ENCODE measurements around the gene PNISR.
"Not testable (repeated sequence)": the region's sequence is repeated elsewhere in the genome, so short reads cannot be mapped to it uniquely, and the experiment has no call there.

Gene PNISR, protein sequence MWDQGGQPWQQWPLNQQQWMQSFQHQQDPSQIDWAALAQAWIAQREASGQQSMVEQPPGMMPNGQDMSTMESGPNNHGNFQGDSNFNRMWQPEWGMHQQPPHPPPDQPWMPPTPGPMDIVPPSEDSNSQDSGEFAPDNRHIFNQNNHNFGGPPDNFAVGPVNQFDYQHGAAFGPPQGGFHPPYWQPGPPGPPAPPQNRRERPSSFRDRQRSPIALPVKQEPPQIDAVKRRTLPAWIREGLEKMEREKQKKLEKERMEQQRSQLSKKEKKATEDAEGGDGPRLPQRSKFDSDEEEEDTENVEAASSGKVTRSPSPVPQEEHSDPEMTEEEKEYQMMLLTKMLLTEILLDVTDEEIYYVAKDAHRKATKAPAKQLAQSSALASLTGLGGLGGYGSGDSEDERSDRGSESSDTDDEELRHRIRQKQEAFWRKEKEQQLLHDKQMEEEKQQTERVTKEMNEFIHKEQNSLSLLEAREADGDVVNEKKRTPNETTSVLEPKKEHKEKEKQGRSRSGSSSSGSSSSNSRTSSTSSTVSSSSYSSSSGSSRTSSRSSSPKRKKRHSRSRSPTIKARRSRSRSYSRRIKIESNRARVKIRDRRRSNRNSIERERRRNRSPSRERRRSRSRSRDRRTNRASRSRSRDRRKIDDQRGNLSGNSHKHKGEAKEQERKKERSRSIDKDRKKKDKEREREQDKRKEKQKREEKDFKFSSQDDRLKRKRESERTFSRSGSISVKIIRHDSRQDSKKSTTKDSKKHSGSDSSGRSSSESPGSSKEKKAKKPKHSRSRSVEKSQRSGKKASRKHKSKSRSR

DNA sequence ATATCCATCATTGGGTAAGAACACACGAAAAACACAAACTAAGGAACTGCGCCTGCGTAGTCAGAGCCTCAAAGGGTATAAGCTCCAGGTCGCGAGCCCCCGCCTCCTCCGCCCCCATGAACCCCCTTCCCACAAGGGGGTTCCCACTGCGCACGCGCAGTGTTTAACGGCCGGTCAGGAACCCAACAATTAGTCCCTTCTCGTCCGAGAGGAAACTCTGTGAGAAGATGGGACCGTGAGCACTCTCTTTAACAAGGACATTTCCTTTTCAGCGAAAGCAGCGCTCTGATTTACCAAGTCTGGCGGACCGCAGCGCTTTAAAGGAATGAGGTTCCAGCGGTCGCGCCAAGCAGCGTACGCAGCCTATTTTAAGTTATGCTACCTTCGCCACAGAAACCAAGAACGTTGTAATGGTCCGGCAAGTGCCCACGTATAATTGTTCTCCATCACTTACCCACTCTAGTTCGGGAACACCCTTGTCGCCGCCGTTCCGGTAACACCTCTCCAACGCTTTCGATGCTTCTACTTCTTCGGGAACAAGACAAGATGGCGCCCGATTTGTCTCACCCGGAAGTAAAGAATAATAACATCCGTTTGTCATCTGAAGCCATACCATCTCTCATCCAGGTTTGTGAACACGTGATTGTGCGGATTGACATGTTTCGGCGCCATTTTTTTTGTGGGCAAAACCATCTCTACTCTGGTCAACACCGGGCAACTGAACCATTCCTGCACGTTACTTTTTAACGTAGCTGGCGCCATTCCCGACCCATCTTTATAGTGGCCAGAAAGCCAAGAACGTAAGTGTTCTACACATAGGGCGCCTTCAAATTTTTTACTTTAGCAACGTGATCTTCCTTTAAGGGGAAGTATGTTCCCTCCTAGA lies at the start of gene PNISR:
TSS of gene PNISR (minus strand) at position 548 of the 886 bp plus-strand sequence. CDS start 10,649 bp downstream, outside the sequence.
- H3K4me3 ChIP-seq (IDR thresholded peaks at IDR 0.05; ENCODE audit: insufficient read depth, low read depth, low read length), result no peak within 1 kb of the TSS
- peak within 1 kb of the TSS; percentile 90 for H3K27ac ChIP-seq
- peaks cover 46% of the 10 kb centered on the region for H3K79me2 ChIP-seq (ENCODE audit: insufficient read depth, low read depth)
- H2AFZ ChIP-seq (ENCODE audit: low read depth), result peak within 1 kb of the TSS; percentile 75
- H3K4me1 ChIP-seq (ENCODE audit: low read depth, poor library complexity, severe bottlenecking), result peaks cover 26% of the 10 kb centered on the region
- H4K20me1 ChIP-seq (ENCODE audit: insufficient read depth), result peaks cover 4% of the 10 kb centered on the region; the same call in 1 of the 2 replicates
- H3K4me2 ChIP-seq, result peak within 1 kb of the TSS; percentile 88
- no peaks in the 10 kb centered on the region for H3K27me3 ChIP-seq (ENCODE audit: insufficient read depth, low read depth)
- TF ChIP-seq, protein P1, sequence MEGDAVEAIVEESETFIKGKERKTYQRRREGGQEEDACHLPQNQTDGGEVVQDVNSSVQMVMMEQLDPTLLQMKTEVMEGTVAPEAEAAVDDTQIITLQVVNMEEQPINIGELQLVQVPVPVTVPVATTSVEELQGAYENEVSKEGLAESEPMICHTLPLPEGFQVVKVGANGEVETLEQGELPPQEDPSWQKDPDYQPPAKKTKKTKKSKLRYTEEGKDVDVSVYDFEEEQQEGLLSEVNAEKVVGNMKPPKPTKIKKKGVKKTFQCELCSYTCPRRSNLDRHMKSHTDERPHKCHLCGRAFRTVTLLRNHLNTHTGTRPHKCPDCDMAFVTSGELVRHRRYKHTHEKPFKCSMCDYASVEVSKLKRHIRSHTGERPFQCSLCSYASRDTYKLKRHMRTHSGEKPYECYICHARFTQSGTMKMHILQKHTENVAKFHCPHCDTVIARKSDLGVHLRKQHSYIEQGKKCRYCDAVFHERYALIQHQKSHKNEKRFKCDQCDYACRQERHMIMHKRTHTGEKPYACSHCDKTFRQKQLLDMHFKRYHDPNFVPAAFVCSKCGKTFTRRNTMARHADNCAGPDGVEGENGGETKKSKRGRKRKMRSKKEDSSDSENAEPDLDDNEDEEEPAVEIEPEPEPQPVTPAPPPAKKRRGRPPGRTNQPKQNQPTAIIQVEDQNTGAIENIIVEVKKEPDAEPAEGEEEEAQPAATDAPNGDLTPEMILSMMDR (conservative IDR thresholded peaks at IDR 0.05; ENCODE audit: low read depth, low read length), result no peak
- H3K9ac ChIP-seq, result peak within 1 kb of the TSS; percentile 80
- no peaks in the 10 kb centered on the region for H3K36me3 ChIP-seq (ENCODE audit: insufficient read depth)

DNA sequence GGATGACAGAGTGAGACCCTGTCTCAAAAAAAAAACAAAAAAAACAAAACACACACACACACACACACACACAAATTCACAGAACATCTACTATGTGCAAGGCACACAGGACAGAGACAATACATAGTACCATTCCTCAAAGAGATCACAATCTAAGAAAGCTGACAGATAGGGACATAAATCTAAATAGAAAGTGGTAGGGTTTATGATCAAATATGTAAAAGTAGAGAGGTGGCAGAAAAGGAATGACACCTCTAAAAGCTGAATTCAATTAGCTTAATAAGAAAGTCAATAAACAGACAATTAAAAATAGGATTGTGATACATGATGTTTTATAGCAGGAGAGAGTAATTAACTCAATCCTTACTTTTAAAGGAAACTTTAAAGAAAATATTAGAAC lies 48.6 kb upstream of the PNISR start:
- Histone ChIP-seq H3K27me3 (ENCODE audit: insufficient read depth, low read depth) (no peaks in the 10 kb centered on the region), H3K4me1 (ENCODE audit: low read depth, poor library complexity, severe bottlenecking) (no peaks in the 10 kb centered on the region), H3K9ac (no peak overlapping the region), H2AFZ (ENCODE audit: low read depth) (no peak overlapping the region), H4K20me1 (ENCODE audit: insufficient read depth) (no peaks in the 10 kb centered on the region), H3K36me3 (ENCODE audit: insufficient read depth) (no peaks in the 10 kb centered on the region), H3K4me2 (no peak overlapping the region), H3K4me3 (IDR thresholded peaks at IDR 0.05; ENCODE audit: insufficient read depth, low read depth, low read length) (no peak overlapping the region), H3K27ac (no peak overlapping the region), H3K79me2 (ENCODE audit: insufficient read depth, low read depth) (no peaks in the 10 kb centered on the region)
- TF ChIP-seq, protein P1 (conservative IDR thresholded peaks at IDR 0.05; ENCODE audit: low read depth, low read length), result no peak

DNA sequence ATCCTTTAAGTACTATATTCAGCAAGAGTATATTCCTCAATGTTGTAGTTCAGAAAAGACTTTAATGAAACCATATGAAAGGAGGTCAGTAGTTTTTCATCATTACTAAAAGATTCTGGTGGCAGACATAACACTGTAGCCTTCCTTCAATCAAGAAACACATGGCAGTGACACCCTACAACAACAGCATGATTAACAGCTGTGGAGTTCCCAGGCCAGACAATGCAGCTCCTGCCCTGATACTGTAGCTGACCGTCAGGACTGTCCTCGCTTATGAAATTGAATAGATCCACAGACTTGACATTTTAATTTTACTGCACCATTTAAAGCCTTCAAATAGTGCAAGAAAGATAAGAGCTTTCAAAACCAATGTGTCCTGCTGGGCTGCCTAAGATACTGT lies 46.5 kb upstream of the PNISR start:
- Histone ChIP-seq H4K20me1 (ENCODE audit: insufficient read depth) (no peaks in the 10 kb centered on the region), H3K79me2 (ENCODE audit: insufficient read depth, low read depth) (no peaks in the 10 kb centered on the region), H3K36me3 (ENCODE audit: insufficient read depth) (no peaks in the 10 kb centered on the region), H2AFZ (ENCODE audit: low read depth) (no peak overlapping the region), H3K9ac (no peak overlapping the region), H3K27ac (no peak overlapping the region), H3K4me2 (no peak overlapping the region), H3K4me3 (IDR thresholded peaks at IDR 0.05; ENCODE audit: insufficient read depth, low read depth, low read length) (no peak overlapping the region), H3K4me1 (ENCODE audit: low read depth, poor library complexity, severe bottlenecking) (no peaks in the 10 kb centered on the region), H3K27me3 (ENCODE audit: insufficient read depth, low read depth) (no peaks in the 10 kb centered on the region)
- TF ChIP-seq, protein P1 (conservative IDR thresholded peaks at IDR 0.05; ENCODE audit: low read depth, low read length), result no peak

DNA sequence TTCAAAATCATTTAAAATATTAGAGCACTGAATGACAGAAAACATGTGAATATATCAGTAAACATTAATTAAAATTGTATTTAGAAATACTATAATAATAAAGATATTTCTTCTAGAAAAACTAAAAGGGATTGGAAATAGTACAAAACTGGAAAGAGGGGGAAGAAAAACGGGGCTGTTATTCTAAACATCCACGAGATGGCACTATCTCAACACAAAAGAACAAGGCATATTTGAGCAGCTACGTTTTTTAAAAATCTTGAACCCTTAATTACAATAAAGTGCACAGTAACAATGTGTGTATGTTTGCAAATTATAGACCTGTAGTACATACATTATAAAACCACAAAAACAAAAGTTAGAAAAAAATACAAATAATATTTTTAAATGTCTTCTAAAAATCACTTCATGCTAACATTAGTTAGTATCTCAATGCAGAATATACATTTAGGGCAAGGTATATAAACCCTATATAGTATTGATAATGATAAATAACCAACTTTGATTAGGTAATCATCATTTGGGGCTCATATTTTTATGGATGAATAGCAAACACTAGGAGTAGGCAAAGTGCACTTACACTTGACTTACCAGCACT lies 42.5 kb upstream of the PNISR start:
- H3K4me2 ChIP-seq, result no peak overlapping the region
- H3K4me3 ChIP-seq (IDR thresholded peaks at IDR 0.05; ENCODE audit: insufficient read depth, low read depth, low read length), result no peak overlapping the region
- H3K9ac ChIP-seq, result no peak overlapping the region
- no peaks in the 10 kb centered on the region for H3K79me2 ChIP-seq (ENCODE audit: insufficient read depth, low read depth)
- TF ChIP-seq, protein P1 (conservative IDR thresholded peaks at IDR 0.05; ENCODE audit: low read depth, low read length), result peak; percentile 50
- H4K20me1 ChIP-seq (ENCODE audit: insufficient read depth), result no peaks in the 10 kb centered on the region
- no peak overlapping the region for H3K27ac ChIP-seq
- no peak overlapping the region for H2AFZ ChIP-seq (ENCODE audit: low read depth)
- no peaks in the 10 kb centered on the region for H3K4me1 ChIP-seq (ENCODE audit: low read depth, poor library complexity, severe bottlenecking)
- no peaks in the 10 kb centered on the region for H3K36me3 ChIP-seq (ENCODE audit: insufficient read depth)
- no peaks in the 10 kb centered on the region for H3K27me3 ChIP-seq (ENCODE audit: insufficient read depth, low read depth)

DNA sequence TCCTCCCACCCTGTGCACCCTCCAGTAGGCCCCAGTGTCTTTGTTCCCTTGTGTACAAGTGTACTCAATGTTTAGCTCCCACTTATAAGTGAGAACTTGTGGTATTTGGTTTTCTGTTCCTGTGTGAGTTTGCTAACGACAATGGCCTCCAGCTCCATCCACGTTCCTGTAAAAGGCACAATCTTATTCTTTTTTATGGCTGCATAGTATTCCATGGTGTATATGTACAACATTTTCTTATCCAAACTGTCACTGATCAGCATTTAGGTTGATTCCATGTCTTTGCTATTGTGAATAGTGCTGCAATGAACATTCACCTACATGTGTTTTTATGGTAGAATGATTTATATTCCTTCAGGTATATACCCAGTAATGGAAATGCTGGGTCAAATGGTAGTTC lies 34.0 kb upstream of the PNISR start:
- not testable (repeated sequence) for H3K9ac ChIP-seq; H3K4me2 ChIP-seq; H2AFZ ChIP-seq (ENCODE audit: low read depth); H3K27ac ChIP-seq; H4K20me1 ChIP-seq (ENCODE audit: insufficient read depth); H3K27me3 ChIP-seq (ENCODE audit: insufficient read depth, low read depth); H3K4me1 ChIP-seq (ENCODE audit: low read depth, poor library complexity, severe bottlenecking); H3K4me3 ChIP-seq (IDR thresholded peaks at IDR 0.05; ENCODE audit: insufficient read depth, low read depth, low read length); H3K36me3 ChIP-seq (ENCODE audit: insufficient read depth); H3K79me2 ChIP-seq (ENCODE audit: insufficient read depth, low read depth)
